ENCODE results near the gene MARCHF3.

- no peak for TF ChIP-seq POLR2A (IDR thresholded peaks at IDR 0.05)
- TF ChIP-seq CTCF (IDR thresholded peaks at IDR 0.05), result no peak
Observed at GRCh38 chr5:127011153-127011552, 19.2 kb downstream of the MARCHF3 start.
